SKM-1 (cell line): Measurements from ENCODE around the gene PALM3.
"Not testable (repeated sequence)": the region's sequence is repeated elsewhere in the genome, so short reads cannot be mapped to it uniquely, and the experiment has no call there.

Experiments
- DNase-seq: peaks from one replicate; lab custom pipeline; 2025; ENCODE audit not compliant: unreplicated experiment; lab: John Stamatoyannopoulos, UW

PALM3 gene

GRCh38 chr19:14033946-14034345, 27.9 kb downstream of the PALM3 start:
- no peak for DNase-seq

GRCh38 chr19:14031719-14032480, 30.0 kb downstream of the PALM3 start, which contains the start of gene IL27RA:
TSS of gene IL27RA (plus strand) at chr19:14031762. CDS start at chr19:14031873, 111 bp downstream.
- DNase-seq, result peak; percentile 71

- no peak for DNase-seq
These were observed 30.7 kb downstream of the PALM3 start for GRCh38 chr19:14030997-14031718.

- no peak for DNase-seq
These were observed 33.0 kb downstream of the PALM3 start for GRCh38 chr19:14028901-14029300.

DNA sequence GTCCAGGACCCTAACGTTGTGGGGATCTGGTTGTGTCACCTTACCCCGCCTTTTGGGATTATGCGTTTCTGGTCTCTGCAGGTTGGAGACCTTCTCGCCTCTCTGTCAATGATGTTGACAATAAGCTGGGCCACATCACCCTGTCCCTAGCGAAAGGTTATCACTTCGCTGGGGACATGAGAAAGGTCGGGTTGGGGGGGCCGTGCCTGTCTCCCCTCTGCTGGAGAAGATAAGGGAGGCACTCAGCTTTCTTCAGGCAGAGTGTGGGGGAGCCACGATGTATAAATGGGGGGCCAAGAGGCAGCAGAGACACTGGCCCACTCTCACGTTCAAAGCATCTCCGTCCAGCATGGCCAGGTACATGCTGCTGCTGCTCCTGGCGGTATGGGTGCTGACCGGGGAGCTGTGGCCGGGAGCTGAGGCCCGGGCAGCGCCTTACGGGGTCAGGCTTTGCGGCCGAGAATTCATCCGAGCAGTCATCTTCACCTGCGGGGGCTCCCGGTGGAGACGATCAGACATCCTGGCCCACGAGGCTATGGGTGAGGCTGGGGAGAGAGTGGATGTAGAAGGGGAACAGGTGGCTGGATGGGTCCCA, 33.9 kb downstream of the PALM3 start, which contains the start of gene RLN3:
Gene RLN3, plus strand, starts transcription at position 293 of the 595 bp plus-strand sequence. Its CDS starts 57 bp downstream, at position 350.
- no peak for DNase-seq

- not testable (repeated sequence) for DNase-seq
These were observed 35.2 kb downstream of the PALM3 start for GRCh38 chr19:14026652-14027192.

- peak; percentile 89 for DNase-seq
These were observed 38.3 kb downstream of the PALM3 start for GRCh38 chr19:14023404-14024235.

GRCh38 chr19:14022469-14022868, 39.4 kb downstream of the PALM3 start:
- DNase-seq, result no peak

- DNase-seq, result no peak
These were observed 40.4 kb downstream of the PALM3 start for GRCh38 chr19:14021474-14021873.

- DNase-seq, result not testable (repeated sequence)
These were observed 42.1 kb downstream of the PALM3 start for GRCh38 chr19:14019739-14020138.

GRCh38 chr19:14019100-14019499, 42.8 kb downstream of the PALM3 start:
- DNase-seq, result no peak

- no peak for DNase-seq
These were observed 46.3 kb downstream of the PALM3 start for GRCh38 chr19:14015524-14016035.

DNA sequence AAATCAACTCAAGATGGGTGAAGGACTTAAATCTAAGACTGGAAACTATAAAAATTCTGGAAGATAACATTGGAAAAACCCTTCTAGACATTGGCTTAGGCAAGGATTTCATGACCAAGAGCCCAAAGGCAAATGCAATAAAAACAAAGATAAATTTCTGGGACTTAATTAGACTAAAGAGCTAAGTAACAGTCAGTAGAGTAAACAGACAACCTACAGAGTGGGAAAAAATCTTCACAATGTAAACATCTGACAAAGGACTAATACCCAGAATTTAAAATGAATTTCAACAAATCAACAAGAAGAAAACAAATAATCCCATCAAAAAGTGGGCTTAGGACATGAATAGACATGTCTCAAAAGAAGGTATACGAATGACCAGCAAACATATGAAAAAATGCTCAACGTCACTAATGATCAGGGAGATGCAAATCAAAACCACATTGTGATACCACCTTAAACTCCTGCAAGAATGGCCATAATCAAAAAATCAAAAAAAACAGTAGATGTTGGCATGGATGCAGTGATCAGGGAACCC, 49.4 kb downstream of the PALM3 start:
- DNase-seq, result no peak

DNA sequence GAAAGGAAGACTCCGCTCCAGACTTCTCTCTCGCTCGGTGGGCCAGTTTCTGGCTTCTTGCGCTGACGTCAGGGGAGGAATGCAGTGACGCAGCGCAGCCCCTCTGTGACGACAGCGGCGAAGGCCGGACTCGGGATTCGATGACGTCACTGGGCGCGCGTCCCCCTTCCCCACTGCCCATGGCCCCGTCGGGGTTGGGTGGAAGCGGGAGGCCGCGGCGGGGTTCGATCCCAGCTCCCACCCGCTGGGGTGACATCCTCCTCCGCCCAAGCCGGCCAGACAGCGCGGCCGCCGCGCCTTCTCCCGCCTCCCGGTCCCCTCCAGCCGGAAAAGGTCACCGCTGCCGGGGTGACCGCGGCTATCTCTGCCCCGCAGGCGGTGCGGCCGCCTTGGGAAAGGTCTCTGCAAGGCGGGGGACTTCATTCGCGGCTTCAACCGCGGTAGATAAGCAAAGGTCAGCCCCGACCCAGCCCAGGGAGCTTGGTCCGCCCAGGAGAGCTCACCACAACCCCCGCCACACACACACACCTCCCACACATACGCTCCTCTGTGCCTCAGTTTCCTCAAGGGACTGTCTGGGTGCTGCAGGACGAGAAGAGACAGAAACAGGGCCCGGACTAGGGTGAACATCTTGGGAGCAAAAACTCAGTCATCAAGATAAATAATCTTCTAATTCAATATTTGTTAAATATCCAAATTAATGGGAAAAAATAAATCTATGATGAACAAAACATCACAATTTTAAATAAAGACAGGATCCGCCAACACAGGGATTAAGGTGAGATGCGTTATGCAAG, 54.9 kb downstream of the PALM3 start:
- DNase-seq, result no peak

DNA sequence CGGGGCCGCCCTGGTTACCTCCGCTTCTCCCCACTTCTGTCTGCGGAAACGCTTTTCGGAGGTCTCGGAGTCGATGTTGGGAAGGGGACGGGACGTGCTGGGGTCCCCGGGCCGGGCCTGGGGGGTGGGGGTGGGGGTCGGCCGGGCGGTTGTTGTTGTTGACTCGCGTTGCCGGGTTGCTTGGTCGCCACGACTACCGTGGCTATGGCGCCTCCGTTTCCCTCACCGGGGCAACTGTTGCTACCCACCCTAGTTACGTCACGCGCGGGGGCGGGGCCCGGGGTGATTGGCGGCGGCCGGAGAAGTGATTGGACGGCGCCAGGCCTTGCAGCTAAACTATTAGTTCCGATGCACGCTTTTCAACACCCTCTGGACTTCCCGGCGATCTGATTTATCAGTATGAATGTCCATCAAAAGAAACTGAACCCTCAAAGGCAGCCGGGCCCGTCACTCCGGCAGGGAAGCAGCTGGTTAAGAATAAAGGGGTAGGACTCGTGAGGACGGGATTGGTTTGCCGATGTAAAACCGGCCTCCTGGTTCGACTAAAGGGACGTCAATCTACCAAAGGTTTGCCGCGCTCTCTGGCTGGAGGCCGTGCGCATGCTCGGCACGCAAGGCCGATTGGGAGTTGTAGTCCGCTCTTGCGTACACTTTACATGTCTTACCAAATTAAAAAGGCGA, 55.7 kb downstream of the PALM3 start, which contains the start of gene RFX1:
Gene RFX1, minus strand, starts transcription at position 236 of the 681 bp plus-strand sequence. CDS start 12,477 bp downstream, outside the sequence.
- peak; percentile 99 for DNase-seq

GRCh38 chr19:14005349-14006084, 56.4 kb downstream of the PALM3 start:
- peak; percentile 55 for DNase-seq

- DNase-seq, result no peak
These were observed 57.1 kb downstream of the PALM3 start for GRCh38 chr19:14004619-14005348.
